Neuronal stem cell (in vitro differentiated cells): ENCODE data around the gene GNPTG.
"Not testable (repeated sequence)": the region's sequence is repeated elsewhere in the genome, so short reads cannot be mapped to it uniquely, and the experiment has no call there.

Experiments used
- DNase-seq: peaks from one replicate; pipeline ENCODE4 v3.0.0-alpha.2; 2013; ENCODE audit warnings: low spot score
- H2AFZ ChIP-seq: one replicate; pipeline ENCODE4 v1.6.1; 2013; ENCODE audit warnings: mild to moderate bottlenecking, low read length, inconsistent platforms
- H2AK5ac ChIP-seq: 2 replicates; pipeline ENCODE4 v1.6.1; 2013; ENCODE audit warnings: low read depth, mild to moderate bottlenecking, inconsistent platforms, low read length, moderate library complexity, mixed read lengths
- H2BK120ac ChIP-seq: 2 replicates; pipeline ENCODE4 v1.6.1; 2013; ENCODE audit warnings: low read depth, mild to moderate bottlenecking, inconsistent platforms, low read length, moderate library complexity, mixed read lengths
- H2BK12ac ChIP-seq: one replicate; pipeline ENCODE4 v1.6.1; 2013; ENCODE audit warnings: low read length, inconsistent platforms
- H2BK15ac ChIP-seq: 2 replicates; pipeline ENCODE4 v1.6.1; 2013; ENCODE audit warnings: mild to moderate bottlenecking, low read length, inconsistent platforms, mixed read lengths
- H2BK5ac ChIP-seq: one replicate; pipeline ENCODE4 v1.6.1; 2013; ENCODE audit warnings: inconsistent platforms, mild to moderate bottlenecking, low read length, moderate library complexity
- H3K14ac ChIP-seq: one replicate; pipeline ENCODE4 v1.6.1; 2013; ENCODE audit warnings: low read length, inconsistent platforms
- H3K18ac ChIP-seq: 2 replicates; pipeline ENCODE4 v1.6.1; 2013; ENCODE audit warnings: low read length, inconsistent platforms
- H3K23ac ChIP-seq: 2 replicates; pipeline ENCODE4 v1.6.1; 2013; ENCODE audit warnings: low read depth, mild to moderate bottlenecking, mixed read lengths, low read length, inconsistent platforms; ENCODE audit not compliant: poor library complexity
- H3K27ac ChIP-seq: replicated peaks from 3 replicates; pipeline ENCODE4 v1.5.1; 2013; ENCODE audit warnings: low read length, inconsistent platforms
- H3K27me3 ChIP-seq, 3 experiments: 2 replicates each; pipeline ENCODE4 v1.6.1; 2013; ENCODE audit warnings: low read length in 3 of 3, mild to moderate bottlenecking in 2 of 3, inconsistent platforms in 1 of 3, low read depth in 1 of 3, mixed read lengths in 1 of 3, moderate library complexity in 1 of 3; ENCODE audit not compliant: control insufficient read depth in 3 of 3, insufficient read depth in 3 of 3
- H3K36me3 ChIP-seq, 2 donors: replicated peaks in 1 of 2; 2 replicates each; pipeline ENCODE4 v1.6.1; 2013; ENCODE audit warnings: low read length in 2 of 2; ENCODE audit not compliant: control insufficient read depth in 2 of 2, insufficient read depth in 2 of 2
- H3K4ac ChIP-seq: 2 replicates; pipeline ENCODE4 v1.6.1; 2013; ENCODE audit warnings: inconsistent platforms, mild to moderate bottlenecking, low read length, moderate library complexity
- H3K4me1 ChIP-seq, 2 donors: 1 replicate in 1 of 2; 2 replicates in 1 of 2; pipeline ENCODE4 v1.6.1; 2013; ENCODE audit warnings: low read length in 2 of 2, low read depth in 1 of 2; ENCODE audit not compliant: control insufficient read depth in 2 of 2, insufficient read depth in 1 of 2
- H3K4me2 ChIP-seq: one replicate; pipeline ENCODE4 v1.6.1; 2013; ENCODE audit warnings: mild to moderate bottlenecking, low read length, inconsistent platforms; ENCODE audit not compliant: insufficient read depth, poor library complexity, severe bottlenecking
- H3K4me3 ChIP-seq, 2 donors: 2 replicates each; pipeline ENCODE4 v1.5.1; 2013; ENCODE audit warnings: low read length in 2 of 2, mild to moderate bottlenecking in 2 of 2, inconsistent platforms in 1 of 2, moderate library complexity in 1 of 2
- H3K79me1 ChIP-seq: one replicate; pipeline ENCODE4 v1.6.1; 2013; ENCODE audit warnings: low read depth, mild to moderate bottlenecking, inconsistent platforms, low read length, moderate library complexity
- H3K9ac ChIP-seq: one replicate; pipeline ENCODE4 v1.6.1; 2013; ENCODE audit warnings: mild to moderate bottlenecking, low read depth, low read length, inconsistent platforms; ENCODE audit not compliant: poor library complexity
- H3K9me3 ChIP-seq, 2 donors: replicated peaks in 1 of 2; 2 replicates each; pipeline versions ENCODE3 to v1.6.1; 2013; ENCODE audit warnings: low read length in 2 of 2, mild to moderate bottlenecking in 2 of 2, inconsistent platforms in 1 of 2, low read depth in 1 of 2, mixed read lengths in 1 of 2, moderate library complexity in 1 of 2; ENCODE audit not compliant: control insufficient read depth in 2 of 2, insufficient read depth in 1 of 2
- H4K8ac ChIP-seq: one replicate; pipeline ENCODE4 v1.6.1; 2013; ENCODE audit warnings: low read depth, mild to moderate bottlenecking, inconsistent platforms, low read length, moderate library complexity
- H4K91ac ChIP-seq: one replicate; pipeline ENCODE4 v1.6.1; 2013; ENCODE audit warnings: low read length, low read depth, mild to moderate bottlenecking, inconsistent platforms; ENCODE audit not compliant: poor library complexity
- WGBS, 2 donors: extraction: QIAGEN DNeasy Blood & Tissue Kit; methylation state at CpG; one replicate each; pipeline ENCODE4 v1.1.7; 2013; ENCODE audit warnings: missing lambda C conversion rate in 2 of 2, mixed read lengths in 1 of 2; ENCODE audit not compliant: insufficient read length in 2 of 2, insufficient replicate concordance in 1 of 2; ENCODE audit errors: extremely low coverage in 2 of 2; 5-methylcytosine and 5-hydroxymethylcytosine counted together

Gene GNPTG

DNA sequence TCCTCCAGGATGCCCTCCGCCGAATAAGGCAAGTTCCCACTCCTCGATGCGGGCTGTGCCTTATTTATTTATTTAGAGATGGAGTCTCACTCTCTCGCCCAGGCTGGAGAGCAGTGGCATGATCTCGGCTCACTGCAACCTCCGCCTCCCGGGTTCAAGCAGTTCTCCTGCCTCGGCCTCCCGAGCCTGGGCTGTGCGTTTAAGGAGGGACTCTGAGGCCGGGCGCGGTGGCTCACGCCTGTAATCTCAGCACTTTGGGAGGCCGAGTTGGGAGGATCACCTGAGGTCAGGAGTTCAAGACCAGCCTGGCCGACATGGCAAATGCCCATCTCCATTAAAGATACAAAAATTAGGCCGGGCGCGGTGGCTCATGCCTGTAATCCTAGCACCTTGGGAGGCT, 23.6 kb upstream of the GNPTG start:
- H3K36me3 ChIP-seq, result peaks cover 18 to 28% of the 10 kb centered on the region in 2 donors
- H3K27me3 ChIP-seq, result peaks cover 6 to 23% (median 8%) of the 10 kb centered on the region in 3 experiments
- H3K27ac ChIP-seq, result peak overlapping the region; percentile 27
- H2AK5ac ChIP-seq, H4K91ac ChIP-seq, H4K8ac ChIP-seq, H3K79me1 ChIP-seq, H3K4ac ChIP-seq, H3K9me3 ChIP-seq, H2AFZ ChIP-seq, H2BK15ac ChIP-seq, H3K9ac ChIP-seq, H2BK120ac ChIP-seq, H3K23ac ChIP-seq, H2BK5ac ChIP-seq, H3K4me3 ChIP-seq, H3K4me2 ChIP-seq, H2BK12ac ChIP-seq, H3K14ac ChIP-seq, H3K18ac ChIP-seq, DNase-seq: not testable (repeated sequence)
- WGBS, 2 donors, result no CpG with 5 or more reads among the region's 20 CpGs
- H3K4me1 ChIP-seq, result peaks cover 17 to 24% of the 10 kb centered on the region in 2 donors

DNA sequence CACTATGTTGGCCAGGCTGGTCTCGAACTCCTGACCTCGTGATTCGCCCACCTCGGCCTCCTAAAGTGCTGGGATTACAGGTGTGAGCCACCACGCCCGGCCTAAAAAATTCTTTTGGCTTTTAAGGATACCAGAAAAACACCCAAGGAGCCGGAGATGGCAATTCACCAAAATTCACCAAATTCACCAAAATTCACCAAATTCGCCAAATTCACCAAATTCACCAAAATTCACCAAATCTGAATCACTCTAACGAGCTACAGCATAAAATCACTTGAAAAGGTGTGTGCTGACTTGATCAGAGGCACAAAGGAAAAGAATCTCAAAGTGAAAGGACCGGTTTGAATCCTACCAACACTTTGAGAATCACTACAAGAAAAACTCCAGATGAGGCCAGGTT, 22.8 kb upstream of the GNPTG start:
- H3K4me2 ChIP-seq, H3K9ac ChIP-seq, H3K9me3 ChIP-seq, H2BK15ac ChIP-seq, H4K91ac ChIP-seq, H2BK120ac ChIP-seq, DNase-seq, H2AK5ac ChIP-seq, H4K8ac ChIP-seq, H3K4ac ChIP-seq, H3K18ac ChIP-seq, H3K79me1 ChIP-seq, H3K14ac ChIP-seq, H3K23ac ChIP-seq, H2BK12ac ChIP-seq, H3K4me3 ChIP-seq, H3K27ac ChIP-seq, H2AFZ ChIP-seq, H2BK5ac ChIP-seq: not testable (repeated sequence)
- Histone ChIP-seq H3K27me3 (peaks cover 6 to 30% (median 14%) of the 10 kb centered on the region in 3 experiments), H3K4me1 (peaks cover 18 to 26% of the 10 kb centered on the region in 2 donors), H3K36me3 (peaks cover 11 to 20% of the 10 kb centered on the region in 2 donors)
- 100% methylated on average over 1 to 2 of the region's 10 CpGs for WGBS, 2 donors

DNA sequence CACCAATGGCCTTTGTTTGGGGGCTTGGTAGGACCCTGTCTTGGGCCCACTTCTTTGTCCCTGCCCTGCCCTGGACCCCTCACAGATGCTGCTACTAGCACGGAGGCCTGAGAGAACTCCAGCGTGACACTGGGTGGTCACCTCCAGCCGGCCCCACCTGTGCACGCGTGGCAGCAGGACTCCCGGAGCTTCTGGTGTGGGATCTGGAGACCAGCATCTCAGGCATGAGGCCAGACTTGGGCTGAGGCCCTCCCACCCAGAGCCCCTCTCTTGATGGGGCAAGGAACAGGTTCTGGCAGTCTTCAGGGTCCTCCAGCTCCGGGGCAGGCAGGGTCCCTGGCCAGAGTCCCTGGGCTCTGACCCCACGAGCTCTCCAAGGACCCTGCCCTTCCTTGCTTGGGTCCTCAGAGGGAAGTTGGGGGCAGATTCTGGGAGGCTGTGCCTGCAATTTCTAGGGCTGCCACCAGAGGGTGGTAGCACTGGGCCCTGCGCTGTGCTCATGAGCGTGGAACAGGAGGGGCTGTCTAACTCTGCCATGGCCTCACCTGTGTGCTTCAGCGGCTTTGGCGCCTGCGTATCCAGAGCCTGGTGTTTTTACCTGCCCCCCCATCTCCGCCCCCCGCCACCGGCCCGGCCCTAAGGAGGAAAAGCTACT, 21.3 kb upstream of the GNPTG start:
- Histone ChIP-seq H2AFZ (no peak overlapping the region), H3K9me3 (peaks cover 7 to 8% of the 10 kb centered on the region in 2 donors), H3K27ac (no peak overlapping the region), H4K8ac (no peak overlapping the region), H4K91ac (no peak overlapping the region), H2AK5ac (peak overlapping the region; percentile 83), H3K4me2 (no peak overlapping the region), H2BK15ac (peak overlapping the region; percentile 71), H2BK12ac (no peak overlapping the region), H3K27me3 (peaks cover 6 to 44% (median 28%) of the 10 kb centered on the region in 3 experiments), H2BK120ac (no peak overlapping the region), H3K79me1 (peaks cover 1% of the 10 kb centered on the region), H3K23ac (no peak overlapping the region), H3K36me3 (peaks cover 2 to 6% of the 10 kb centered on the region in 2 donors), H3K4me3 (no peak overlapping the region), H3K18ac (no peak overlapping the region), H3K9ac (no peak overlapping the region), H3K4ac (peak overlapping the region; percentile 53), H3K14ac (no peak overlapping the region), H3K4me1 (peaks cover 19 to 39% of the 10 kb centered on the region in 2 donors), H2BK5ac (no peak overlapping the region)
- no CpG with 5 or more reads among the region's 17 CpGs for WGBS, 2 donors
- no peak for DNase-seq

DNA sequence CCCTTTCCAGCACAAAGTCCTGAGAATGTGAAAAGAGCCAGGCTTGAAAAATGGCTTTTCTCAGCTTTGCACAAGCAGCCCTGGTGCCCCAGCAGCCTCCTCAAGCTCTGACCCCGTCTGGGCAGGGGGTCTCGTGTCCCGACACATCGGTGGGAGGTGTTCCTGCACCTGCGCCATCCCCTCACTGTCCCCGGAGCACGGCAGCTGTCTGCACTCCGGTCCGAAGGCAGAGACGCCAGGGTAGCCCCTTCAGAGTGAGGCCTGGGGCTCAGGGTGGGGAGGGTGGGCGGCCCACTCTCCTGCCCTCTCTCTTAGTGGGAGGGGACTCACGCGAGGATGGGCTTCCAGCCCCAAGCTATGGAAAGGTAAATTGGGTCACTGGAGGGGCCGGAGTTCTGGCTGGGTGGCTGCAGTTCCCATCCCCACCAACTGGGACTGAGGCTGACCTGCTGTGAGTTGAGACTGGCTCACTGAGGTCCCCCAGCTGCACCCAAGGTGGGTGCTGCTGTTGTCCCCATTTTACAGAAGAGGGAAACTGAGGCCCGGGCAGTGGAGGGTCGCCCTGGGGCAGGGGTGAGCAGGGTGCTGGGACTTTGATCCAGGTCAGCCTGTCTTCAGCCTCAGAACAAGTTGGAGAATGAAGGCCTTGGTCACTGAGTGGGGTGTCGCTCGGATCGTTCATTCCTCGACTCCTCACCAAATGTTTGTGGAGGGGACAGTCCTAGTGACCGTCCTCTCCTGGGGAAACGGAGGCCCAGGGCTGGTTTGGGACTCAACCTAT, 20.6 kb upstream of the GNPTG start:
- Histone ChIP-seq H2BK5ac (no peak overlapping the region), H3K14ac (no peak overlapping the region), H3K79me1 (peaks cover 1% of the 10 kb centered on the region), H2AFZ (peak overlapping the region; percentile 82), H3K4me1 (peaks cover 24 to 47% of the 10 kb centered on the region in 2 donors), H3K36me3 (no peaks in the 10 kb centered on the region), H2BK12ac (peak overlapping the region; percentile 93), H2BK15ac (peak overlapping the region; percentile 84), H3K18ac (peak overlapping the region; percentile 53), H3K4ac (no peak overlapping the region), H3K4me3 (peak overlapping the region in 1 of 2 donors; percentile 32), H3K27me3 (peaks cover 6 to 51% (median 29%) of the 10 kb centered on the region in 3 experiments), H3K4me2 (no peak overlapping the region), H3K27ac (no peak overlapping the region), H4K8ac (no peak overlapping the region), H2BK120ac (no peak overlapping the region), H3K9ac (no peak overlapping the region), H4K91ac (no peak overlapping the region), H3K23ac (no peak overlapping the region), H2AK5ac (peak overlapping the region; percentile 71), H3K9me3 (peaks cover 7 to 9% of the 10 kb centered on the region in 2 donors)
- WGBS, 2 donors, result no CpG with 5 or more reads among the region's 22 CpGs
- no peak for DNase-seq
